GM12878 (cell line): Measurements from ENCODE around the gene DCAF12. TPM values are rescaled to one million over a fixed set of nuclear protein-coding genes. Genes with fewer than 3 reads are reported as not detected.
A peak's percentile ranks its signal among the peaks of the same experiment; 100 is the strongest.

Experiments
- BCL3 ChIP-seq: IDR thresholded peaks from 2 replicates; pipeline ENCODE4 v1.6.1; 2011; ENCODE audit warnings: borderline replicate concordance, low read depth, mild to moderate bottlenecking, moderate library complexity, low read length; ENCODE audit not compliant: insufficient read depth, poor library complexity, severe bottlenecking
- GABPA ChIP-seq: IDR thresholded peaks from 2 replicates; pipeline ENCODE4 v1.6.1; 2014; ENCODE audit warnings: antibody characterized with exemption, low read depth, mild to moderate bottlenecking, inconsistent platforms
- IKZF1 ChIP-seq: fragments of 450-650 bp; conservative IDR thresholded peaks from 2 replicates; pipeline ENCODE4 v1.6.1; 2017; ENCODE audit warnings: antibody characterized with exemption, mild to moderate bottlenecking
- MAX ChIP-seq: IDR thresholded peaks from 2 replicates; pipeline ENCODE4 v1.6.1; 2012; ENCODE audit warnings: low read depth, low read length, improper control_type of control experiment
- MTA3 ChIP-seq: IDR thresholded peaks from 2 replicates; pipeline ENCODE4 v1.6.1; 2012; ENCODE audit warnings: low read length, inconsistent platforms, borderline replicate concordance
- NFYA ChIP-seq: IDR thresholded peaks from 2 replicates; pipeline ENCODE4 v1.6.1; 2011; ENCODE audit warnings: low read depth, mild to moderate bottlenecking, low read length, improper control_type of control experiment, borderline replicate concordance
- NFYB ChIP-seq: IDR thresholded peaks from 2 replicates; pipeline ENCODE4 v1.6.1; 2011; ENCODE audit warnings: low read depth, mild to moderate bottlenecking, low read length, improper control_type of control experiment, moderate library complexity; ENCODE audit not compliant: insufficient read depth
- PKNOX1 ChIP-seq: fragments of 450-650 bp; IDR thresholded peaks from 2 replicates; pipeline ENCODE4 v1.6.1; 2016; ENCODE audit warnings: mild to moderate bottlenecking
- POLR2A ChIP-seq: IDR thresholded peaks from 2 replicates; pipeline ENCODE4 v1.6.1; 2011; ENCODE audit warnings: low read depth, mild to moderate bottlenecking, low read length
- RAD51 ChIP-seq: fragments of 450-650 bp; IDR thresholded peaks from 2 replicates; pipeline ENCODE4 v1.6.1; 2016; ENCODE audit warnings: moderate library complexity, mild to moderate bottlenecking, inconsistent platforms
- RCOR1 ChIP-seq: conservative IDR thresholded peaks from 2 replicates; pipeline ENCODE4 v1.6.1; 2012; ENCODE audit warnings: low read depth, low read length, improper control_type of control experiment
- RFX5 ChIP-seq: IDR thresholded peaks from 2 replicates; pipeline ENCODE4 v1.6.1; 2011; ENCODE audit warnings: low read depth, low read length, improper control_type of control experiment
- RUNX3 ChIP-seq: IDR thresholded peaks from 2 replicates; pipeline ENCODE4 v1.6.1; 2012; ENCODE audit warnings: low read length, inconsistent platforms
- SMAD1 ChIP-seq: fragments of 450-650 bp; IDR thresholded peaks from 2 replicates; pipeline ENCODE4 v1.6.1; 2018; ENCODE audit warnings: mild to moderate bottlenecking, low read depth; ENCODE audit not compliant: partially characterized antibody
- SRF ChIP-seq, 2 experiments: IDR thresholded peaks; 2 replicates each; pipeline ENCODE4 v1.6.1; 2011; ENCODE audit warnings: low read depth in 2 of 2, low read length in 2 of 2, mild to moderate bottlenecking in 1 of 2, moderate library complexity in 1 of 2
- STAT1 ChIP-seq: fragments of 450-650 bp; conservative IDR thresholded peaks from 2 replicates; pipeline ENCODE4 v1.6.1; 2014; ENCODE audit warnings: antibody characterized with exemption, mild to moderate bottlenecking
- STAT3 ChIP-seq: IDR thresholded peaks from 2 replicates; pipeline ENCODE4 v1.6.1; 2011; ENCODE audit warnings: low read depth, low read length, improper control_type of control experiment
- TAF1 ChIP-seq: IDR thresholded peaks from 2 replicates; pipeline ENCODE4 v1.6.1; 2011; ENCODE audit warnings: mild to moderate bottlenecking, low read depth, low read length, borderline replicate concordance
- TCF7 ChIP-seq: IDR thresholded peaks from 2 replicates; pipeline ENCODE4 v1.6.1; 2014; ENCODE audit warnings: antibody characterized with exemption, borderline replicate concordance
- WRNIP1 ChIP-seq: IDR thresholded peaks from 2 replicates; pipeline ENCODE4 v1.6.1; 2011; ENCODE audit warnings: low read depth, low read length, improper control_type of control experiment, borderline replicate concordance
- ZNF622 ChIP-seq: fragments of 450-650 bp; IDR thresholded peaks from 2 replicates; pipeline ENCODE4 v1.6.1; 2017; ENCODE audit warnings: mild to moderate bottlenecking, inconsistent platforms
- ZNF687 ChIP-seq: fragments of 450-650 bp; IDR thresholded peaks from 2 replicates; pipeline ENCODE4 v1.6.1; 2017; ENCODE audit warnings: mild to moderate bottlenecking, moderate library complexity
- ZSCAN29 ChIP-seq: fragments of 450-650 bp; IDR thresholded peaks from 2 replicates; pipeline ENCODE4 v1.6.1; 2017; ENCODE audit warnings: mild to moderate bottlenecking, moderate library complexity
- polyA plus RNA-seq, 11 experiments: library from polyadenylated mRNA; depleted of rRNA in 4 of 11; unstranded in 6 of 11; stranded (reverse) in 5 of 11; fragments of >200 nt; fragmentation: Nextera tagmentation in 4 of 11; fragmentation: Illumina TruSeq in 1 of 11; extraction: Ambion mirVana in 4 of 11; extraction: Trizol in 1 of 11; gene quantifications; 1 replicate in 1 of 11; 2 replicates in 10 of 11; pipeline versions ENCODE4 v1.2.1 to v1.2.3, GENCODE V29; 2011 to 2016; ENCODE audit warnings: inconsistent platforms in 2 of 11, missing spikeins in 2 of 11, low read depth in 1 of 11
- total RNA-seq, 4 experiments: library from RNA; depleted of rRNA in 3 of 4; stranded (reverse); fragments of >200 nt in 3 of 4; fragmentation: Illumina TruSeq in 1 of 4; extraction: Trizol in 1 of 4; gene quantifications; 2 replicates each; pipeline versions ENCODE4 v1.2.1 to v1.2.3, GENCODE V29; 2013 to 2021
- TF ChIP-seq, protein P1 (sequence below): IDR thresholded peaks from 2 replicates; pipeline ENCODE4 v1.6.1; 2012; ENCODE audit warnings: low read depth, low read length, improper control_type of control experiment

DCAF12 gene
- total and polyA plus RNA-seq, 10 of the 15 experiments (the other 5 are each of a cell fraction or from before 2014, with no cell fraction given), result 11.7 to 57.6 (median 34.6) TPM

DNA sequence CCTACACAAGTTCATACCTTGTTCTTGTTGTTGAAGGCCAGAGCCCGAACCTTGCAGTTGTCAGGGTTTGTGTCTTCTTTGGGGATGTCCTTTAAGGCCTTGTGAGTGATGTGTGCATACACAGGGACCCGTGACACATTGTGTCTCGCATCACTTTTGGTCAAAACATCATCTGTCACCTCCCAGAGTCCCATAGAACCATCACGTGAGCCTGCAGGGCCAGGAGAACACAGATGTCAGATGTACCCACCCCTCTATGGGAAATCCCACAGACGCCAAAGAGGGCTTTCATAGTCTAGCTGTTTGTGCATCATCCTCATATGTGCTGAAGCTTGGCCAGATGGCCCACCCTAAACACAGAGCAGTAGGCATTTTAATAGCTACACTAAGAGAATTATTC, 28.2 kb downstream of the DCAF12 start (continued):
- TF ChIP-seq ZNF687, result no peak
- no peak for TF ChIP-seq MAX
- TF ChIP-seq MTA3, result no peak
- TF ChIP-seq IKZF1, result no peak
- no peak for TF ChIP-seq POLR2A
- TF ChIP-seq RAD51, result 0 out of 2 replicates have a peak, but pooled peaks have one; percentile 35
- no peak for TF ChIP-seq GABPA
- TF ChIP-seq NFYB, result no peak
- TF ChIP-seq RCOR1, result no peak
- no peak for TF ChIP-seq BCL3
- no peak for TF ChIP-seq STAT1
- no peak for TF ChIP-seq ZSCAN29
- no peak for TF ChIP-seq TCF7
- TF ChIP-seq PKNOX1, result 0 out of 2 replicates have a peak, but pooled peaks have one; percentile 2
- TF ChIP-seq STAT3, result no peak
- TF ChIP-seq SMAD1, result no peak
- no peak for TF ChIP-seq WRNIP1
- TF ChIP-seq, protein P1, sequence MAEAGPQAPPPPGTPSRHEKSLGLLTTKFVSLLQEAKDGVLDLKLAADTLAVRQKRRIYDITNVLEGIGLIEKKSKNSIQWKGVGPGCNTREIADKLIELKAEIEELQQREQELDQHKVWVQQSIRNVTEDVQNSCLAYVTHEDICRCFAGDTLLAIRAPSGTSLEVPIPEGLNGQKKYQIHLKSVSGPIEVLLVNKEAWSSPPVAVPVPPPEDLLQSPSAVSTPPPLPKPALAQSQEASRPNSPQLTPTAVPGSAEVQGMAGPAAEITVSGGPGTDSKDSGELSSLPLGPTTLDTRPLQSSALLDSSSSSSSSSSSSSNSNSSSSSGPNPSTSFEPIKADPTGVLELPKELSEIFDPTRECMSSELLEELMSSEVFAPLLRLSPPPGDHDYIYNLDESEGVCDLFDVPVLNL, result no peak
- TF ChIP-seq TAF1, result no peak
- TF ChIP-seq RFX5, result no peak
- TF ChIP-seq ZNF622, result no peak
- no peak for TF ChIP-seq NFYA
- 0 out of 2 replicates have a peak, but pooled peaks have one; percentile 29 for TF ChIP-seq RUNX3
- no peak for TF ChIP-seq SRF (IDR thresholded peaks at IDR 0.05; ENCODE audit: low read depth in 2 of 2, low read length in 2 of 2)
